HepG2 (cell line): ENCODE data around the gene VASN. TPM values are rescaled to one million over a fixed set of nuclear protein-coding genes. Genes with fewer than 3 reads are reported as not detected.

Experiments used
- ATAC-seq: fragments of 200-7000 bp; cut with Tn5 transposase; 3 replicates; pipeline ENCODE4 v1.9.1; 2020; ENCODE audit warnings: mild to moderate bottlenecking, moderate library complexity
- BruUV-seq: library from RNA; stranded (reverse); fragments of 400-500 nt; replicated peaks from 2 replicates; lab custom pipeline; 2021; lab: Mats Ljungman, UMichigan
- CTCF ChIA-PET: fragments of 300-600 bp; formaldehyde crosslinking; extraction: SDS; loops from one replicate; lab custom pipeline; 2021; ENCODE audit warnings: low total read pairs, inconsistent platforms, low intra/inter-chr PET ratio; lab: Yijun Ruan, JAX
- POLR2A ChIA-PET: fragments of 350-600 bp; sonication (Branson Sonifier 250); formaldehyde crosslinking; loops from one replicate; lab custom pipeline; 2020; ENCODE audit warnings: antibody characterized with exemption, inconsistent platforms; lab: Yijun Ruan, JAX
- DNase-seq: peaks from one replicate; pipeline ENCODE4 v3.0.0-alpha.2; 2015; ENCODE audit warnings: low spot score
- FAIRE-seq: peaks from 3 replicates; lab custom pipeline; 2011; peaks lifted over from hg19 to GRCh38; lab: Jason Lieb, UNC
- H2AFZ ChIP-seq: one replicate; pipeline ENCODE4 v1.6.1; 2011; ENCODE audit warnings: low read length, inconsistent platforms
- H3K27ac ChIP-seq: fragments of 300-600 bp; 3 replicates; pipeline ENCODE4 v1.8.0; 2011; ENCODE audit warnings: mixed run types, mild to moderate bottlenecking, mixed read lengths, low read length, inconsistent platforms; ENCODE audit not compliant: insufficient read depth; ENCODE audit errors: extremely low read length
- H3K27me3 ChIP-seq, 2 experiments: fragments of 200-600 bp in 1 of 2; 2 replicates in 1 of 2; 3 replicates in 1 of 2; pipeline versions ENCODE4 v1.6.0 to v1.8.0; 2011; ENCODE audit warnings: low read length in 2 of 2, mild to moderate bottlenecking in 2 of 2, moderate library complexity in 2 of 2, inconsistent platforms in 1 of 2; ENCODE audit not compliant: insufficient read depth in 2 of 2, control insufficient read depth in 1 of 2
- H3K36me3 ChIP-seq, 2 experiments: fragments of 200-600 bp in 1 of 2; replicated peaks in 1 of 2; 2 replicates in 1 of 2; 3 replicates in 1 of 2; pipeline versions ENCODE4 v1.5.1 to v1.8.0; 2011; ENCODE audit warnings: low read length in 2 of 2, inconsistent platforms in 1 of 2; ENCODE audit not compliant: insufficient read depth in 2 of 2, control insufficient read depth in 1 of 2
- H3K4me1 ChIP-seq: 2 replicates; pipeline ENCODE4 v1.5.1; 2012; ENCODE audit warnings: low read length, inconsistent platforms; ENCODE audit not compliant: insufficient read depth
- H3K4me2 ChIP-seq: 2 replicates; pipeline ENCODE4 v1.6.0; 2011; ENCODE audit warnings: low read depth, low read length, inconsistent platforms
- H3K4me3 ChIP-seq, 3 experiments: fragments of 200-600 bp in 1 of 3; sonication (generic), shearing (Covaris generic) in 1 of 3; replicated peaks in 1 of 3; 2 replicates each; pipeline ENCODE4 v1.5.1; 2011 to 2016; ENCODE audit warnings: low read length in 3 of 3, inconsistent platforms in 2 of 3, low read depth in 2 of 3, mild to moderate bottlenecking in 2 of 3, control low read depth in 1 of 3, mixed read lengths in 1 of 3; ENCODE audit not compliant: insufficient read depth in 1 of 3
- H3K79me2 ChIP-seq: one replicate; pipeline ENCODE4 v1.6.1; 2011; ENCODE audit warnings: low read length, inconsistent platforms; ENCODE audit not compliant: insufficient read depth
- H3K9ac ChIP-seq: 2 replicates; pipeline ENCODE4 v1.6.0; 2011; ENCODE audit warnings: mild to moderate bottlenecking, low read depth, low read length, inconsistent platforms; ENCODE audit not compliant: insufficient read depth
- H3K9me3 ChIP-seq: 2 replicates; pipeline ENCODE4 v1.5.1; 2012; ENCODE audit warnings: mild to moderate bottlenecking, low read length
- H4K20me1 ChIP-seq: 2 replicates; pipeline ENCODE4 v1.6.0; 2011; ENCODE audit warnings: inconsistent platforms, mild to moderate bottlenecking, low read length, moderate library complexity; ENCODE audit not compliant: insufficient read depth
- GATAD2A ChIP-seq: IDR thresholded peaks from 2 replicates; pipeline ENCODE4 v1.6.1; 2016
- GTF2F1 ChIP-seq: fragments of 150-350 bp; IDR thresholded peaks from 2 replicates; pipeline ENCODE4 v1.6.1; 2014; ENCODE audit warnings: low read length
- IRX3 ChIP-seq: sonication (generic); formaldehyde crosslinking; IDR thresholded peaks from 2 replicates; pipeline ENCODE4 v1.8.1; 2023; ENCODE audit warnings: mild to moderate bottlenecking, low read depth, missing genetic modification reagents, borderline replicate concordance
- KAT8 ChIP-seq: IDR thresholded peaks from 2 replicates; pipeline ENCODE4 v1.6.1; 2016; ENCODE audit warnings: missing genetic modification reagents, missing compliant biosample characterization
- KDM3A ChIP-seq: IDR thresholded peaks from 2 replicates; pipeline ENCODE4 v1.6.1; 2018; ENCODE audit warnings: low read depth, missing compliant biosample characterization
- MYC ChIP-seq: sonication (generic); formaldehyde crosslinking; IDR thresholded peaks from 2 replicates; pipeline ENCODE4 v1.9.0; 2021; ENCODE audit warnings: missing genetic modification reagents, borderline replicate concordance
- NFKBIZ ChIP-seq: IDR thresholded peaks from 2 replicates; pipeline ENCODE4 v1.6.1; 2018; ENCODE audit warnings: missing genetic modification reagents, missing compliant biosample characterization
- PCBP1 ChIP-seq: fragments of 200-400 bp; formaldehyde crosslinking; IDR thresholded peaks from 2 replicates; pipeline ENCODE4 v1.6.1; 2017; ENCODE audit warnings: mild to moderate bottlenecking, low read depth, low read length, borderline replicate concordance
- SP140L ChIP-seq: sonication (generic); formaldehyde crosslinking; IDR thresholded peaks from 2 replicates; pipeline ENCODE4 v1.4.0; 2020; ENCODE audit warnings: missing genetic modification reagents, borderline replicate concordance
- ZNF251 ChIP-seq: sonication (generic); formaldehyde crosslinking; IDR thresholded peaks from 2 replicates; pipeline ENCODE4 v1.9.0; 2021; ENCODE audit warnings: mild to moderate bottlenecking, missing genetic modification reagents
- ZNF562 ChIP-seq: sonication (generic); formaldehyde crosslinking; IDR thresholded peaks from 2 replicates; pipeline ENCODE4 v1.8.0; 2022; ENCODE audit warnings: missing genetic modification reagents, borderline replicate concordance
- ZNF674 ChIP-seq: sonication (generic); formaldehyde crosslinking; IDR thresholded peaks from 2 replicates; pipeline ENCODE4 v1.5.0; 2020; ENCODE audit warnings: low read depth, mild to moderate bottlenecking, missing genetic modification reagents
- WGBS: methylation state at CpG from one replicate; pipeline ENCODE4 v1.1.6; 2017; ENCODE audit warnings: low lambda C conversion rate; 5-methylcytosine and 5-hydroxymethylcytosine counted together
- in situ Hi-C: cut with HindIII; loops from 2 replicates; pipeline ENCODE4 v1.10.0; 2017; ENCODE audit warnings: low pct_unique_long_range_greater_than_20kb; ENCODE audit not compliant: extremely low pct_ligation_motif_present
- intact Hi-C: fragments of 100-400 bp; cut with micrococcal nuclease; formaldehyde crosslinking; loops from one replicate; pipeline ENCODE4 v1.10.0; 2022; ENCODE audit not compliant: unreplicated experiment
- polyA plus RNA-seq, 8 experiments: library from polyadenylated mRNA; depleted of rRNA in 3 of 8; stranded (reverse) in 7 of 8; unstranded in 1 of 8; fragments of >200 nt; fragmentation: Illumina TruSeq in 4 of 8; extraction: Trizol in 4 of 8; gene quantifications; 2 replicates each; pipeline versions ENCODE4 v1.2.1 to v1.2.3, GENCODE V29; 2011 to 2016; ENCODE audit warnings: low read depth in 4 of 8, missing spikeins in 1 of 8, mixed read lengths in 1 of 8; ENCODE audit not compliant: insufficient read depth in 1 of 8
- total RNA-seq, 5 experiments: library from RNA; depleted of rRNA; stranded (reverse); fragments of >200 nt; fragmentation: Illumina TruSeq; extraction: Trizol; gene quantifications; 2 replicates each; pipeline ENCODE4 v1.2.3, GENCODE V29; 2016; ENCODE audit warnings: low read depth in 1 of 5
- TF ChIP-seq, protein P1 (sequence below): sonication (generic); formaldehyde crosslinking; IDR thresholded peaks from 2 replicates; pipeline ENCODE4 v1.8.0; 2022; ENCODE audit warnings: missing genetic modification reagents, low read depth, mild to moderate bottlenecking, borderline replicate concordance
- TF ChIP-seq, protein P2 (sequence below): IDR thresholded peaks from 2 replicates; pipeline ENCODE4 v1.6.1; 2016; ENCODE audit warnings: low read depth, borderline replicate concordance
- TF ChIP-seq, protein P3 (sequence below): sonication (generic); formaldehyde crosslinking; IDR thresholded peaks from 2 replicates; pipeline ENCODE4 v1.8.1; 2023; ENCODE audit warnings: missing genetic modification reagents, mild to moderate bottlenecking, borderline replicate concordance
- TF ChIP-seq, protein P4 (sequence below): sonication (generic); formaldehyde crosslinking; IDR thresholded peaks from 2 replicates; pipeline ENCODE4 v1.4.0; 2020; ENCODE audit warnings: missing genetic modification reagents
- TF ChIP-seq, protein P5 (sequence below): sonication (generic); formaldehyde crosslinking; IDR thresholded peaks from 2 replicates; pipeline ENCODE4 v1.8.0; 2022; ENCODE audit warnings: mild to moderate bottlenecking, missing genetic modification reagents, moderate library complexity

Gene VASN
- total and polyA plus RNA-seq, 2 of the 13 experiments (the other 11 are each of a cell fraction or from before 2014, with no cell fraction given), result 8.4 to 18.2 TPM

DNA sequence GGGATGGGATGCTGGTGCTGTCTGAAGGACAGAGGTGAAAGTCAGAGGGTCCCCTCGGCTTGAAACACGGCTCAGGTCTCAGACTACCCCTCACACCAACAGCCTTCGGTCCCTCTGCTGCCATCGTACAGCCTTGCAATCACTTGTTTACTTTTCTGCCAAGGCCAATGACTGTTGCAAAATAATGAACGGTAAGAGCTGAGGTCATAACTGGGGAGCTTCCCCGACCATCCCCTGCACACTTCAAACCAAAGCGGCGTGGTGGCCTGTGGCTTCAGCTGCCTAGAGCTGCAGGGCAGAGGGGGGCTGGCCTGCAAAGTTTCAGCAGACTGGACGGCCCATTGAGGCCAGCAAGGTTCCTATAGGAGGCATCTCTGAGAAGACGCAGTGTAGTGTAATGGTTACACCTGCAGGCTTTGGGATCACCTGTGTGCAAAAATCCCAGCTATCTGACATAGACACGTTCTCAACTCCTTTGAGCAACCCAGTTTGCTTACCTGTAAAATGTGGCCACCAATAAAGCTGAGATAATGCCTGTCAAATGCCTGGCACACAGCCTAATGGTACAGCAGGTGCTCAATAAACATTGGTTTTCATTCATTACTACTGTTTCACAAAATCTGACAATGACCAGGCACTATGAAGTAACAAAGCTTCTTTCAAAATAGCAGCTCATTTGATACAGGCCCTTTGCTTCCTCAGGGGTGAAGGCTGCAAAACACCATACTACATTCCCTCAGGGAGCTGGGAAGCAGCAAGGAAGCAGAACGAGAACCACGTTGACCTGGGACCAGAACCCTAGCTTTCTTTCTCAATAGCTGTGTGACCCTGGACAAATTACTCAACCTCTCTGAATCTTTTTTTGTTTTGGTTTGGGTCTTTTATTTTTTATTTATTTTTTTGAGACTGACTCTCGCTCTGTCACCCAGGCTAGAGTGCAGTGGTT lies 25.5 kb upstream of the VASN start:
- Histone ChIP-seq H3K9me3 (no peaks in the 10 kb centered on the region), H3K4me3 (peak overlapping the region; percentile 9 to 74 (median 39)), H3K27ac (peak overlapping the region; percentile 88), H3K36me3 (peaks cover 6 to 11% of the 10 kb centered on the region in 2 experiments; a peak in 2 of 5 replicates), H4K20me1 (peaks cover 17% of the 10 kb centered on the region), H3K4me2 (peak overlapping the region; percentile 90), H3K9ac (peak overlapping the region; percentile 81), H3K79me2 (peaks cover 52% of the 10 kb centered on the region), H3K4me1 (peaks cover 57% of the 10 kb centered on the region), H3K27me3 (no peaks in the 10 kb centered on the region; a peak in 1 of 5 replicates), H2AFZ (no peak overlapping the region)
- ChIA-PET CTCF (no interaction called here), POLR2A (interaction anchor here (0.6 to 2.7 kb wide), 18 partner anchors 18 to 92 kb away, joined by 3 to 15 read pairs (median 4); partner anchors contain the start of genes TFAP4 and VASN)
- WGBS, result 11% methylated on average over 12 of the region's 14 CpGs
- ATAC-seq (peak; percentile 83), DNase-seq (peak; percentile 94), FAIRE-seq (peak; percentile 83)
- in situ Hi-C loops, result no loop called here
- intact Hi-C loops, result no loop called here
- no TSS peak for BruUV-seq
- peak; percentile 38; the same call in 1 of the 2 replicates for TF ChIP-seq GTF2F1
- TF ChIP-seq IRX3, result no peak
- TF ChIP-seq ZNF562, result no peak
- TF ChIP-seq, protein P1, sequence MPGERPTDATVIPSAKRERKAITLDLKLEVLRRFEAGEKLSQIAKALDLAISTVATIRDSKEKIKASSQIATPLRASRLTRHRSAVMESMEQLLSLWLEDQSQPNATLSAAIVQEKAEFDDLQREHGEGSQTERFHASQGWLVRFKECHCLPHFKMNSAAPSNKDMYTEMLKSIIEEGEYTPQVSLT (CRISPR knock-in tag), result no peak
- TF ChIP-seq MYC (CRISPR knock-in tag), result peak; percentile 45; the same call in 1 of the 2 replicates
- TF ChIP-seq, protein P2, sequence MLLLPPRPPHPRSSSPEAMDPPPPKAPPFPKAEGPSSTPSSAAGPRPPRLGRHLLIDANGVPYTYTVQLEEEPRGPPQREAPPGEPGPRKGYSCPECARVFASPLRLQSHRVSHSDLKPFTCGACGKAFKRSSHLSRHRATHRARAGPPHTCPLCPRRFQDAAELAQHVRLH (CRISPR knock-in tag), result peak; percentile 49; the same call in 1 of the 2 replicates
- no peak for TF ChIP-seq SP140L (CRISPR knock-in tag)
- TF ChIP-seq ZNF674 (CRISPR knock-in tag), result no peak
- no peak for TF ChIP-seq PCBP1
- TF ChIP-seq, protein P3, sequence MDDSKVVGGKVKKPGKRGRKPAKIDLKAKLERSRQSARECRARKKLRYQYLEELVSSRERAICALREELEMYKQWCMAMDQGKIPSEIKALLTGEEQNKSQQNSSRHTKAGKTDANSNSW (CRISPR knock-in tag), result no peak; the same call in 1 of the 2 replicates
- TF ChIP-seq KDM3A, result 0 out of 2 replicates have a peak, but pooled peaks have one; percentile 65
- TF ChIP-seq ZNF251, result no peak
- TF ChIP-seq, protein P4, sequence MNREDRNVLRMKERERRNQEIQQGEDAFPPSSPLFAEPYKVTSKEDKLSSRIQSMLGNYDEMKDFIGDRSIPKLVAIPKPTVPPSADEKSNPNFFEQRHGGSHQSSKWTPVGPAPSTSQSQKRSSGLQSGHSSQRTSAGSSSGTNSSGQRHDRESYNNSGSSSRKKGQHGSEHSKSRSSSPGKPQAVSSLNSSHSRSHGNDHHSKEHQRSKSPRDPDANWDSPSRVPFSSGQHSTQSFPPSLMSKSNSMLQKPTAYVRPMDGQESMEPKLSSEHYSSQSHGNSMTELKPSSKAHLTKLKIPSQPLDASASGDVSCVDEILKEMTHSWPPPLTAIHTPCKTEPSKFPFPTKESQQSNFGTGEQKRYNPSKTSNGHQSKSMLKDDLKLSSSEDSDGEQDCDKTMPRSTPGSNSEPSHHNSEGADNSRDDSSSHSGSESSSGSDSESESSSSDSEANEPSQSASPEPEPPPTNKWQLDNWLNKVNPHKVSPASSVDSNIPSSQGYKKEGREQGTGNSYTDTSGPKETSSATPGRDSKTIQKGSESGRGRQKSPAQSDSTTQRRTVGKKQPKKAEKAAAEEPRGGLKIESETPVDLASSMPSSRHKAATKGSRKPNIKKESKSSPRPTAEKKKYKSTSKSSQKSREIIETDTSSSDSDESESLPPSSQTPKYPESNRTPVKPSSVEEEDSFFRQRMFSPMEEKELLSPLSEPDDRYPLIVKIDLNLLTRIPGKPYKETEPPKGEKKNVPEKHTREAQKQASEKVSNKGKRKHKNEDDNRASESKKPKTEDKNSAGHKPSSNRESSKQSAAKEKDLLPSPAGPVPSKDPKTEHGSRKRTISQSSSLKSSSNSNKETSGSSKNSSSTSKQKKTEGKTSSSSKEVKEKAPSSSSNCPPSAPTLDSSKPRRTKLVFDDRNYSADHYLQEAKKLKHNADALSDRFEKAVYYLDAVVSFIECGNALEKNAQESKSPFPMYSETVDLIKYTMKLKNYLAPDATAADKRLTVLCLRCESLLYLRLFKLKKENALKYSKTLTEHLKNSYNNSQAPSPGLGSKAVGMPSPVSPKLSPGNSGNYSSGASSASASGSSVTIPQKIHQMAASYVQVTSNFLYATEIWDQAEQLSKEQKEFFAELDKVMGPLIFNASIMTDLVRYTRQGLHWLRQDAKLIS (CRISPR knock-in tag), result no peak
- peak; percentile 87 for TF ChIP-seq NFKBIZ (CRISPR knock-in tag)
- TF ChIP-seq, protein P5, sequence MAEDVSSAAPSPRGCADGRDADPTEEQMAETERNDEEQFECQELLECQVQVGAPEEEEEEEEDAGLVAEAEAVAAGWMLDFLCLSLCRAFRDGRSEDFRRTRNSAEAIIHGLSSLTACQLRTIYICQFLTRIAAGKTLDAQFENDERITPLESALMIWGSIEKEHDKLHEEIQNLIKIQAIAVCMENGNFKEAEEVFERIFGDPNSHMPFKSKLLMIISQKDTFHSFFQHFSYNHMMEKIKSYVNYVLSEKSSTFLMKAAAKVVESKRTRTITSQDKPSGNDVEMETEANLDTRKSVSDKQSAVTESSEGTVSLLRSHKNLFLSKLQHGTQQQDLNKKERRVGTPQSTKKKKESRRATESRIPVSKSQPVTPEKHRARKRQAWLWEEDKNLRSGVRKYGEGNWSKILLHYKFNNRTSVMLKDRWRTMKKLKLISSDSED (CRISPR knock-in tag), result no peak
- TF ChIP-seq GATAD2A (CRISPR knock-in tag), result peak; percentile 98
- TF ChIP-seq KAT8, result peak; percentile 67
